BJ (cell line): ENCODE measurements around the gene C1QTNF12. TPM values are rescaled to one million over a fixed set of nuclear protein-coding genes. Genes with fewer than 3 reads are reported as not detected.

Source experiments
- CTCF ChIA-PET: fragments of 350-600 bp; formaldehyde crosslinking; extraction: SDS; loops from one replicate; lab custom pipeline; 2021; ENCODE audit warnings: antibody characterized with exemption, inconsistent platforms; lab: Yijun Ruan, JAX
- POLR2A ChIA-PET: fragments of 300-600 bp; sonication (Branson Sonifier 250); formaldehyde crosslinking; extraction: SDS; loops from one replicate; lab custom pipeline; 2021; ENCODE audit warnings: antibody characterized with exemption; lab: Charles Lee
- DNase-seq: peaks from one replicate; pipeline ENCODE4 v3.0.0-alpha.2; 2011; ENCODE audit warnings: low read depth
- H3K27me3 ChIP-seq: 2 replicates; pipeline ENCODE4 v1.6.0; 2011; ENCODE audit warnings: low read length; ENCODE audit not compliant: control insufficient read depth, insufficient read depth
- H3K36me3 ChIP-seq: 2 replicates; pipeline ENCODE4 v1.5.1; 2011; ENCODE audit warnings: low read length; ENCODE audit not compliant: control insufficient read depth, insufficient read depth
- H3K4me3 ChIP-seq: 2 replicates; pipeline ENCODE4 v1.5.1; 2011; ENCODE audit warnings: low read depth, mild to moderate bottlenecking, control low read depth, low read length
- CTCF ChIP-seq: IDR thresholded peaks from 2 replicates; pipeline ENCODE4 v1.5.1; 2011; ENCODE audit warnings: low read depth, mild to moderate bottlenecking, control low read depth, inconsistent platforms, low read length, moderate library complexity; ENCODE audit not compliant: insufficient read depth
- polyA plus RNA-seq: library from polyadenylated mRNA; depleted of rRNA; stranded (reverse); fragments of >200 nt; gene quantifications from 2 replicates; pipeline ENCODE4 v1.2.3, GENCODE V29; 2011

The C1QTNF12 gene
- polyA plus RNA-seq, 1 experiment = 0.42 TPM

GRCh38 chr1:1262758-1263157 is 16.2 kb upstream of the C1QTNF12 start:
- Histone ChIP-seq H3K4me3 (no peak overlapping the region), H3K36me3 (peaks cover 36% of the 10 kb centered on the region), H3K27me3 (no peaks in the 10 kb centered on the region)
- DNase-seq = no peak
- ChIA-PET CTCF (interaction anchor here (6.4 kb wide), 1 partner anchor 141 kb away, joined by 30 read pairs; no protein-coding TSS in a partner anchor), POLR2A (no interaction called here)
- no peak for TF ChIP-seq CTCF

GRCh38 chr1:1262071-1262470 is 15.5 kb upstream of the C1QTNF12 start:
- no peak for DNase-seq
- CTCF ChIA-PET = interaction anchor here (6.4 kb wide), 1 partner anchor 140 kb away, joined by 30 read pairs; no protein-coding TSS in a partner anchor
- H3K27me3 ChIP-seq = no peaks in the 10 kb centered on the region
- no peak for TF ChIP-seq CTCF
- H3K36me3 ChIP-seq = peaks cover 33% of the 10 kb centered on the region
- POLR2A ChIA-PET = no interaction called here
- H3K4me3 ChIP-seq = no peak overlapping the region

GRCh38 chr1:1260843-1261560 is 14.5 kb upstream of the C1QTNF12 start:
- H3K36me3 ChIP-seq = peaks cover 38% of the 10 kb centered on the region
- no peak for DNase-seq
- POLR2A ChIA-PET = no interaction called here
- CTCF ChIA-PET = interaction anchor here (0.7 to 6.4 kb wide), 3 partner anchors 29 to 277 kb away, joined by 3 to 30 read pairs (median 4); no protein-coding TSS in a partner anchor
- H3K4me3 ChIP-seq = no peak overlapping the region
- H3K27me3 ChIP-seq = no peaks in the 10 kb centered on the region
- TF ChIP-seq CTCF = no peak

GRCh38 chr1:1259951-1260600 is 13.6 kb upstream of the C1QTNF12 start:
- Histone ChIP-seq H3K27me3 (no peaks in the 10 kb centered on the region), H3K36me3 (peaks cover 39% of the 10 kb centered on the region), H3K4me3 (no peak overlapping the region)
- CTCF ChIA-PET = interaction anchor here (0.7 to 6.4 kb wide), 3 partner anchors 30 to 276 kb away, joined by 3 to 30 read pairs (median 4); no protein-coding TSS in a partner anchor
- TF ChIP-seq CTCF = no peak
- DNase-seq = no peak
- POLR2A ChIA-PET = no interaction called here

GRCh38 chr1:1259540-1259939 is 13.0 kb upstream of the C1QTNF12 start:
- ChIA-PET CTCF (interaction anchor here (6.4 kb wide), 1 partner anchor 138 kb away, joined by 30 read pairs; no protein-coding TSS in a partner anchor), POLR2A (no interaction called here)
- H3K4me3 ChIP-seq = no peak overlapping the region
- TF ChIP-seq CTCF = no peak
- no peaks in the 10 kb centered on the region for H3K27me3 ChIP-seq
- no peak for DNase-seq
- H3K36me3 ChIP-seq = peaks cover 39% of the 10 kb centered on the region
